Spleen (tissue), 11 donors: ENCODE data around the gene EQTN. TPM values are rescaled to one million over a fixed set of nuclear protein-coding genes. Genes with fewer than 3 reads are reported as not detected.
A peak's percentile ranks its signal among the peaks of the same experiment; 100 is the strongest.

Experiments
- DNase-seq: peaks from one replicate; pipeline ENCODE4 v3.0.0-alpha.2; 2020
- H3K27ac ChIP-seq, 8 donors: fragments of 200-600 bp; sonication (generic) in 7 of 8; 1 replicate in 4 of 8; 2 replicates in 4 of 8; pipeline versions ENCODE4 v1.5.0 to v1.8.0; 2016 to 2021; ENCODE audit warnings: inconsistent platforms in 4 of 8, mild to moderate bottlenecking in 4 of 8, moderate library complexity in 1 of 8
- H3K27me3 ChIP-seq, 7 donors: fragments of 200-600 bp; sonication (generic) in 6 of 7; replicated peaks in 1 of 7; 1 replicate in 4 of 7; 2 replicates in 3 of 7; pipeline versions ENCODE4 v1.5.0 to v1.8.0; 2016 to 2021; ENCODE audit warnings: inconsistent platforms in 3 of 7, mild to moderate bottlenecking in 1 of 7
- H3K36me3 ChIP-seq, 6 donors: fragments of 200-600 bp; sonication (generic) in 5 of 6; 1 replicate in 4 of 6; 2 replicates in 2 of 6; pipeline versions ENCODE4 v1.5.0 to v1.8.0; 2016 to 2021; ENCODE audit warnings: inconsistent platforms in 2 of 6
- H3K4me1 ChIP-seq, 6 donors: fragments of 200-600 bp; sonication (generic) in 5 of 6; 1 replicate in 3 of 6; 2 replicates in 3 of 6; pipeline versions ENCODE4 v1.5.0 to v1.8.0; 2016 to 2021; ENCODE audit warnings: inconsistent platforms in 3 of 6
- H3K4me3 ChIP-seq, 8 donors: fragments of 200-600 bp; sonication (generic) in 7 of 8; 1 replicate in 4 of 8; 2 replicates in 4 of 8; pipeline versions ENCODE4 v1.5.0 to v1.8.0; 2016 to 2021; ENCODE audit warnings: inconsistent platforms in 4 of 8, mild to moderate bottlenecking in 4 of 8, moderate library complexity in 2 of 8
- H3K9me3 ChIP-seq, 8 donors: fragments of 200-600 bp; sonication (generic) in 7 of 8; 1 replicate in 4 of 8; 2 replicates in 4 of 8; pipeline versions ENCODE4 v1.5.0 to v1.8.0; 2016 to 2021; ENCODE audit warnings: inconsistent platforms in 4 of 8
- CTCF ChIP-seq, 11 experiments: fragments of 200-600 bp in 7 of 11; fragments of 450-650 bp in 4 of 11; sonication (generic) in 4 of 11; IDR thresholded peaks in 8 of 11; conservative IDR thresholded peaks in 3 of 11; 1 replicate in 7 of 11; 2 replicates in 4 of 11; pipeline versions ENCODE4 v1.4.0 to v1.8.0; 2016 to 2021; ENCODE audit warnings: antibody characterized with exemption in 11 of 11, inconsistent platforms in 4 of 11, mild to moderate bottlenecking in 1 of 11
- POLR2A ChIP-seq, 3 donors: fragments of 450-650 bp; IDR thresholded peaks; one replicate each; pipeline ENCODE4 v1.5.1; 2017; ENCODE audit warnings: antibody characterized with exemption in 3 of 3, mild to moderate bottlenecking in 1 of 3
- POLR2AphosphoS5 ChIP-seq, 3 donors: sonication (generic); formaldehyde crosslinking; IDR thresholded peaks; one replicate each; pipeline ENCODE4 v1.5.1; 2017; ENCODE audit warnings: antibody characterized with exemption in 3 of 3
- WGBS, 5 donors: extraction: QIAGEN DNeasy Blood & Tissue Kit in 3 of 5; methylation state at CpG; one replicate each; pipeline versions ENCODE4 v1.1.5 to v1.1.7; 2013 to 2018; 5-methylcytosine and 5-hydroxymethylcytosine counted together
- intact Hi-C: fragments of 100-400 bp; cut with DNase I; formaldehyde crosslinking; loops from one replicate; pipeline ENCODE4 v1.15.0; 2023; ENCODE audit warnings: low total_unique reads
- polyA plus RNA-seq, 3 donors: library from polyadenylated mRNA; stranded (reverse); fragments of 200-250 nt; gene quantifications; one replicate each; pipeline ENCODE4 v1.2.1, GENCODE V29; 2013
- total RNA-seq, 7 donors: library from RNA; depleted of rRNA in 3 of 7; stranded (reverse); fragments of >200 nt in 3 of 7; fragmentation: NEBNext Ultra II Directional in 4 of 7; extraction: Animal tissue kit (Norgen Biotek cat#: 25700) in 4 of 7; gene quantifications; one replicate each; pipeline versions ENCODE4 v1.1.0 to v1.2.1, GENCODE V29; 2016 to 2021
- donor health status: healthy with polysubstance abuse.
- donor health status: DM: no; HTN: no; CAD: no; lungs with moderate emphysema.
- donor health status: DM: no; HTN: no; CAD: no.
- donor health status: Bipolar disorder and iron deficiency.
- donor health status: healthy.
- donor health status: DM: no; HTN: no; CAD: no.
- donor health status: DM: yes; HTN: yes; CAD: no.

EQTN gene
- total and polyA plus RNA-seq, 10 donors, result 0.26 to 1.3 (median 0.35) TPM; not detected in 5

GRCh38 chr9:27340961-27341511 lies 44.1 kb upstream of the EQTN start:
- TF ChIP-seq POLR2A (IDR thresholded peaks at IDR 0.05) (no peak), POLR2AphosphoS5 (IDR thresholded peaks at IDR 0.05) (no peak), CTCF (IDR thresholded peaks at IDR 0.05 in 8 of 11, conservative IDR thresholded peaks at IDR 0.05 in 3 of 11) (no peak)
- H3K27ac ChIP-seq, result peak overlapping the region in 6 of 8 donors; percentile 16 to 48 (median 39)
- no peaks in the 10 kb centered on the region for H3K9me3 ChIP-seq
- H3K27me3 ChIP-seq, result no peaks in the 10 kb centered on the region
- H3K36me3 ChIP-seq, result no peaks in the 10 kb centered on the region
- H3K4me3 ChIP-seq, result no peak overlapping the region
- no peak for DNase-seq
- H3K4me1 ChIP-seq, result peaks cover 14 to 61% (median 39%) of the 10 kb centered on the region in 6 donors
- 75 to 88% (median 78%) methylated on average over 7 of the region's 7 CpGs for WGBS, 5 donors
- intact Hi-C loops, result no loop called here

- DNase-seq, result no peak
- no peak for TF ChIP-seq POLR2AphosphoS5 (IDR thresholded peaks at IDR 0.05)
- no peak for TF ChIP-seq POLR2A (IDR thresholded peaks at IDR 0.05)
- TF ChIP-seq CTCF (IDR thresholded peaks at IDR 0.05 in 8 of 11, conservative IDR thresholded peaks at IDR 0.05 in 3 of 11), result no peak
- peak overlapping the region in 3 of 8 donors; percentile 12 to 61 (median 53) for H3K27ac ChIP-seq
- WGBS, 5 donors, result 67 to 79% (median 77%) methylated on average over 5 of the region's 5 CpGs
- H3K9me3 ChIP-seq, result no peaks in the 10 kb centered on the region
- intact Hi-C loops, result no loop called here
- H3K36me3 ChIP-seq, result no peaks in the 10 kb centered on the region
- H3K4me3 ChIP-seq, result no peak overlapping the region
- H3K4me1 ChIP-seq, result peaks cover 14 to 67% (median 39%) of the 10 kb centered on the region in 6 donors
- H3K27me3 ChIP-seq, result no peaks in the 10 kb centered on the region
Measured at GRCh38 chr9:27340285-27340674, 43.3 kb upstream of the EQTN start.

GRCh38 chr9:27339661-27340284 lies 42.8 kb upstream of the EQTN start:
- 57 to 77% (median 68%) methylated on average over 11 of the region's 11 CpGs for WGBS, 5 donors
- Histone ChIP-seq H3K27me3 (no peaks in the 10 kb centered on the region), H3K4me3 (no peak overlapping the region), H3K36me3 (no peaks in the 10 kb centered on the region), H3K4me1 (peaks cover 14 to 67% (median 39%) of the 10 kb centered on the region in 6 donors), H3K9me3 (no peaks in the 10 kb centered on the region), H3K27ac (peak overlapping the region in 6 of 8 donors; percentile 12 to 61 (median 34))
- no peak for TF ChIP-seq POLR2A (IDR thresholded peaks at IDR 0.05)
- no peak for TF ChIP-seq CTCF (IDR thresholded peaks at IDR 0.05 in 8 of 11, conservative IDR thresholded peaks at IDR 0.05 in 3 of 11)
- no peak for TF ChIP-seq POLR2AphosphoS5 (IDR thresholded peaks at IDR 0.05)
- DNase-seq, result no peak
- intact Hi-C loops, result no loop called here

GRCh38 chr9:27338527-27338903 lies 41.6 kb upstream of the EQTN start:
- Histone ChIP-seq H3K4me3 (no peak overlapping the region), H3K27ac (peak overlapping the region in 7 of 8 donors; percentile 11 to 61 (median 42)), H3K9me3 (no peaks in the 10 kb centered on the region), H3K27me3 (no peaks in the 10 kb centered on the region), H3K36me3 (no peaks in the 10 kb centered on the region), H3K4me1 (peaks cover 14 to 72% (median 43%) of the 10 kb centered on the region in 6 donors)
- TF ChIP-seq POLR2AphosphoS5 (IDR thresholded peaks at IDR 0.05) (peak in 1 of 3 donors; percentile 17), POLR2A (IDR thresholded peaks at IDR 0.05) (no peak)
- WGBS, 5 donors, result 46 to 63% (median 54%) methylated on average over 9 of the region's 9 CpGs
- DNase-seq, result no peak
- intact Hi-C loops, result no loop called here
